Kidney (tissue), 14 donors: ENCODE results near the gene LHFPL6. TPM values are rescaled to one million over a fixed set of nuclear protein-coding genes. Genes with fewer than 3 reads are reported as not detected.

Experiments used
- DNase-seq, 5 donors: peaks; one replicate each; pipeline ENCODE4 v3.0.0-alpha.2; 2013 to 2020
- FAIRE-seq: peaks from 2 replicates; lab custom pipeline; 2012; peaks lifted over from hg19 to GRCh38; lab: Jason Lieb, UNC
- H3K27ac ChIP-seq, 2 donors: one replicate each; pipeline ENCODE4 v1.7.0; 2013; ENCODE audit warnings: low read depth in 2 of 2, low read length in 2 of 2, inconsistent platforms in 1 of 2
- H3K27me3 ChIP-seq: one replicate; pipeline ENCODE4 v1.7.1; 2013; ENCODE audit warnings: low read length, inconsistent platforms; ENCODE audit not compliant: control insufficient read depth, insufficient read depth
- H3K36me3 ChIP-seq, 3 donors: one replicate each; pipeline versions ENCODE4 v1.7.0 to v1.7.1; 2013; ENCODE audit warnings: low read length in 3 of 3, control low read depth in 1 of 3, inconsistent platforms in 1 of 3; ENCODE audit not compliant: insufficient read depth in 3 of 3, control insufficient read depth in 2 of 3
- H3K4me1 ChIP-seq, 3 donors: one replicate each; pipeline versions ENCODE4 v1.7.0 to v1.7.1; 2013; ENCODE audit warnings: low read length in 3 of 3, inconsistent platforms in 1 of 3, low read depth in 1 of 3; ENCODE audit not compliant: control insufficient read depth in 2 of 3, insufficient read depth in 2 of 3
- H3K4me3 ChIP-seq, 3 donors: one replicate each; pipeline versions ENCODE4 v1.7.0 to v1.8.1; 2013; ENCODE audit warnings: low read length in 3 of 3, control low read depth in 1 of 3, inconsistent platforms in 1 of 3
- H3K9ac ChIP-seq, 3 donors: one replicate each; pipeline versions ENCODE4 v1.7.0 to v1.7.1; 2013; ENCODE audit warnings: low read length in 3 of 3, control low read depth in 1 of 3, inconsistent platforms in 1 of 3
- H3K9me3 ChIP-seq, 3 donors: one replicate each; pipeline versions ENCODE4 v1.7.0 to v1.7.1; 2013; ENCODE audit warnings: low read length in 3 of 3, control low read depth in 1 of 3, inconsistent platforms in 1 of 3; ENCODE audit not compliant: control insufficient read depth in 2 of 3, insufficient read depth in 1 of 3
- intact Hi-C: fragments of 100-400 bp; cut with DNase I; formaldehyde crosslinking; loops from one replicate; pipeline ENCODE4 v1.11.1; 2022
- polyA plus RNA-seq: library from polyadenylated mRNA; stranded (reverse); fragments of 350-450 nt; fragmentation: Illumina TruSeq; extraction: RNeasy Lipid Tissue Mini Kit (QIAGEN cat#74804); gene quantifications from one replicate; pipeline ENCODE4 v1.2.3, GENCODE V29; 2014; ENCODE audit warnings: low read depth, low replicate concordance; ENCODE audit not compliant: insufficient read depth
- total RNA-seq: library from RNA; stranded (reverse); fragmentation: NEBNext Ultra II Directional; extraction: Animal tissue kit (Norgen Biotek cat#: 25700); gene quantifications from one replicate; pipeline ENCODE4 v1.2.1, GENCODE V29; 2021
- TF ChIP-seq, protein P1 (sequence below): IDR thresholded peaks from 3 replicates; pipeline ENCODE4 v1.5.1; 2012; ENCODE audit warnings: mild to moderate bottlenecking, moderate library complexity, borderline replicate concordance; ENCODE audit not compliant: insufficient read depth; ENCODE audit errors: extremely low read depth
- donor health status: control.
- donor health status: control.
- donor health status: control.
- donor health status: control.
- donor health status: control.
- donor health status: DM: yes; HTN: yes; CAD: no.
- donor health status: Normal renal cell carcinoma (clear cell type).

Gene LHFPL6
- total and polyA plus RNA-seq, 2 donors from 2014 or later = 33.0 to 59.2 TPM

- Histone ChIP-seq H3K36me3 (no peaks in the 10 kb centered on the region), H3K9ac (no peak overlapping the region), H3K4me3 (no peak overlapping the region), H3K27me3 (no peaks in the 10 kb centered on the region), H3K9me3 (peaks cover 0 to 2% (median 0%) of the 10 kb centered on the region in 3 donors), H3K4me1 (no peaks in the 10 kb centered on the region), H3K27ac (no peak overlapping the region)
- TF ChIP-seq, protein P1, sequence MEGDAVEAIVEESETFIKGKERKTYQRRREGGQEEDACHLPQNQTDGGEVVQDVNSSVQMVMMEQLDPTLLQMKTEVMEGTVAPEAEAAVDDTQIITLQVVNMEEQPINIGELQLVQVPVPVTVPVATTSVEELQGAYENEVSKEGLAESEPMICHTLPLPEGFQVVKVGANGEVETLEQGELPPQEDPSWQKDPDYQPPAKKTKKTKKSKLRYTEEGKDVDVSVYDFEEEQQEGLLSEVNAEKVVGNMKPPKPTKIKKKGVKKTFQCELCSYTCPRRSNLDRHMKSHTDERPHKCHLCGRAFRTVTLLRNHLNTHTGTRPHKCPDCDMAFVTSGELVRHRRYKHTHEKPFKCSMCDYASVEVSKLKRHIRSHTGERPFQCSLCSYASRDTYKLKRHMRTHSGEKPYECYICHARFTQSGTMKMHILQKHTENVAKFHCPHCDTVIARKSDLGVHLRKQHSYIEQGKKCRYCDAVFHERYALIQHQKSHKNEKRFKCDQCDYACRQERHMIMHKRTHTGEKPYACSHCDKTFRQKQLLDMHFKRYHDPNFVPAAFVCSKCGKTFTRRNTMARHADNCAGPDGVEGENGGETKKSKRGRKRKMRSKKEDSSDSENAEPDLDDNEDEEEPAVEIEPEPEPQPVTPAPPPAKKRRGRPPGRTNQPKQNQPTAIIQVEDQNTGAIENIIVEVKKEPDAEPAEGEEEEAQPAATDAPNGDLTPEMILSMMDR = no peak
- intact Hi-C loops = no loop called here
- DNase-seq = no peak
- FAIRE-seq = no peak
Observed at GRCh38 chr13:39322836-39323585, 280.0 kb downstream of the LHFPL6 start.

- Histone ChIP-seq H3K36me3 (no peaks in the 10 kb centered on the region), H3K27ac (no peak overlapping the region), H3K9ac (no peak overlapping the region), H3K27me3 (no peaks in the 10 kb centered on the region), H3K9me3 (peaks cover 0 to 2% (median 0%) of the 10 kb centered on the region in 3 donors), H3K4me1 (no peaks in the 10 kb centered on the region), H3K4me3 (no peak overlapping the region)
- intact Hi-C loops = no loop called here
- TF ChIP-seq, protein P1 = no peak
- FAIRE-seq (no peak), DNase-seq (no peak)
Observed at GRCh38 chr13:39321574-39321973, 281.4 kb downstream of the LHFPL6 start.

- H3K9me3 ChIP-seq = no peaks in the 10 kb centered on the region
- no peaks in the 10 kb centered on the region for H3K4me1 ChIP-seq
- FAIRE-seq = no peak
- H3K36me3 ChIP-seq = no peaks in the 10 kb centered on the region
- TF ChIP-seq, protein P1 = no peak
- H3K27me3 ChIP-seq = no peaks in the 10 kb centered on the region
- intact Hi-C loops = no loop called here
- H3K27ac ChIP-seq = no peak overlapping the region
- DNase-seq = no peak
- H3K9ac ChIP-seq = no peak overlapping the region
- H3K4me3 ChIP-seq = no peak overlapping the region
Observed at GRCh38 chr13:39318161-39318560, 284.8 kb downstream of the LHFPL6 start.
